ENCODE data around the gene HYAL3. TPM values are rescaled to one million over a fixed set of nuclear protein-coding genes. Genes with fewer than 3 reads are reported as not detected.

HYAL3 gene
- total RNA-seq, 1 experiment from 2014 or later = 10.2 TPM

DNA sequence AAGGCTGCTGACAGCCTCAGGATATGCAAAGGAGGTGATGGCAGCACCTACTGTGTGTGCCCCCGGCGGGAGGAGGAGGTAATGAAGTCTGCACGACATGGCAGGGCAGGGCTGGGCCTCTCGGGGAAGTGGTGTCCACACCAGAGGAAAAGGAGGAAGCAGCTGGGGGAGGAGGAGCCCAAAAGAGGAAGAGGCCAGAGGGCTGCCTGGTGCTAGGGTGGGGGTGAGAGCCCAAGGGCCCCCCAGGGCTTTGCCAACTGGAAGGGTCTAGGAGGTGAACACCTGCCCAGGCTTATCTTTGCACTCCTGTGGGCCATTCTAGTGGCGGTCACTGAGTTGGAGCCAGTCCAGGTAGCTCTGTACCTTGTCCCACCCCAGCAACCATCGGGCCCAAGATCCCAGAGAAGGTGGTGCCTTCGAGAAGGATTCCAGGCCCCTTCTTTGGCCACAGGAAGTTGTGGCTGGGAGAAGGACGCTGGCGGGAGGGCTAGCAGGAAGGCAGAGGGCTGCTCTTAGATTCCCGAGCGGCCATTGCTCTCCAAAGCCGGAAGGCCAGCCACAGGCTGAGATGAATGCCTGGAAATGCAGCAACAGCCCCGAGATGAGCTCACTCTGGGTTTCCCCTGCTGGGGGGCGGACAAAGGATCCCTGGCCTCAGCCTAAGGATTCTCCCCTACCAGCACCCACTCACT, 56.2 kb downstream of the HYAL3 start:
- no peaks in the 10 kb centered on the region for H3K9me3 ChIP-seq (ENCODE audit: insufficient read depth, low read depth)
- H3F3A ChIP-seq (ENCODE audit: insufficient read depth, low read depth) = peaks cover 31% of the 10 kb centered on the region
- DNase-seq = no peak
- H3K4me2 ChIP-seq = no peak overlapping the region
- peaks cover 28% of the 10 kb centered on the region for H3K4me1 ChIP-seq (replicated peaks; ENCODE audit: insufficient read depth)
- H3K27ac ChIP-seq = no peak overlapping the region
- no peak overlapping the region for H3K4me3 ChIP-seq
- no peaks in the 10 kb centered on the region for H4K20me1 ChIP-seq (ENCODE audit: insufficient read depth)
- POLR2A ChIA-PET (ENCODE audit: unreplicated experiment) = no interaction called here
- CTCF ChIA-PET = interaction anchor here (0.6 kb wide), 1 partner anchor 83 kb away, joined by 6 read pairs; no protein-coding TSS in a partner anchor
- no peak overlapping the region for H2AFZ ChIP-seq
- intact Hi-C loops (cut with micrococcal nuclease; ENCODE audit: unreplicated experiment) = no loop called here
- TF ChIP-seq EZH2 (IDR thresholded peaks at IDR 0.05; ENCODE audit: low read depth) (no peak), CTCF (conservative IDR thresholded peaks at IDR 0.05) (no peak)
- peaks cover 16% of the 10 kb centered on the region for H3K79me2 ChIP-seq (ENCODE audit: low read depth)
- no TSS peak for BruUV-seq (replicated peaks)
- H3K27me3 ChIP-seq (ENCODE audit: insufficient read depth, low read depth) = no peaks in the 10 kb centered on the region
- no peaks in the 10 kb centered on the region for H3K9me2 ChIP-seq (ENCODE audit: insufficient read depth)
- H3K36me3 ChIP-seq (ENCODE audit: low read depth) = no peaks in the 10 kb centered on the region

Other genes starting within 250 kb of the HYAL3 start
- 87.7 and 90.2 TPM in 2 replicates for gene RBM5, start 210.5 kb downstream of the HYAL3 start, total RNA-seq (2021)
- 34.0 and 49.1 TPM in 2 replicates for gene SEMA3F, start 144.1 kb downstream of the HYAL3 start, total RNA-seq (2021)
- 0.48 TPM in 1 of 2 replicates, not detected in the other for gene GNAT1, start 107.8 kb downstream of the HYAL3 start, total RNA-seq (2021)
- 0.33 and 0.37 TPM in 2 replicates for gene SLC38A3, start 94.1 kb downstream of the HYAL3 start, total RNA-seq (2021)
- gene GNAI2, start 63.2 kb downstream of the HYAL3 start, total RNA-seq (2021) = 156 and 201 TPM in 2 replicates
- gene SEMA3B, start 30.3 kb downstream of the HYAL3 start, total RNA-seq (2021) = 52.4 and 92.6 TPM in 2 replicates
- 0.35 and 0.55 TPM in 2 replicates for gene LSMEM2, start 20.3 kb downstream of the HYAL3 start, total RNA-seq (2021)
- gene IFRD2, start 7.0 kb downstream of the HYAL3 start, total RNA-seq (2021) = 93.1 and 118 TPM in 2 replicates
- gene NAA80, start within 50 bp of the HYAL3 start, total RNA-seq (2021) = 25.2 and 25.7 TPM in 2 replicates
- gene HYAL1, start 4.2 kb upstream of the HYAL3 start, total RNA-seq (2021) = 1.3 and 1.9 TPM in 2 replicates
- 29.6 and 41.6 TPM in 2 replicates for gene HYAL2, start 23.3 kb upstream of the HYAL3 start, total RNA-seq (2021)
- 24.7 and 28.5 TPM in 2 replicates for gene TUSC2, start 28.8 kb upstream of the HYAL3 start, total RNA-seq (2021)
- 15.9 and 17.7 TPM in 2 replicates for gene RASSF1, start 41.4 kb upstream of the HYAL3 start, total RNA-seq (2021)
- gene ZMYND10, start 46.3 kb upstream of the HYAL3 start, total RNA-seq (2021) = 4.4 and 8.7 TPM in 2 replicates
- gene NPRL2, start 51.4 kb upstream of the HYAL3 start, total RNA-seq (2021) = 24.1 and 25.4 TPM in 2 replicates
- gene CYB561D2, start 51.5 kb upstream of the HYAL3 start, total RNA-seq (2021) = 15.7 and 19.3 TPM in 2 replicates
- 35.2 and 43.5 TPM in 2 replicates for gene TMEM115, start 60.1 kb upstream of the HYAL3 start, total RNA-seq (2021)
- not detected in 2 replicates for gene CACNA2D2, start 204.2 kb upstream of the HYAL3 start, total RNA-seq (2021)

All from PC-9 (cell line).